22Rv1 (cell line): ENCODE measurements around the gene MYO7B.

Source experiments
- ZFX ChIP-seq: fragments of 450-650 bp; IDR thresholded peaks from 2 replicates; pipeline ENCODE4 v1.6.1; 2017; ENCODE audit warnings: antibody characterized with exemption, borderline replicate concordance
- TF ChIP-seq, protein P1 (sequence below): fragments of 450-650 bp; IDR thresholded peaks from 2 replicates; pipeline ENCODE4 v1.5.1; 2017; ENCODE audit warnings: mild to moderate bottlenecking

DNA sequence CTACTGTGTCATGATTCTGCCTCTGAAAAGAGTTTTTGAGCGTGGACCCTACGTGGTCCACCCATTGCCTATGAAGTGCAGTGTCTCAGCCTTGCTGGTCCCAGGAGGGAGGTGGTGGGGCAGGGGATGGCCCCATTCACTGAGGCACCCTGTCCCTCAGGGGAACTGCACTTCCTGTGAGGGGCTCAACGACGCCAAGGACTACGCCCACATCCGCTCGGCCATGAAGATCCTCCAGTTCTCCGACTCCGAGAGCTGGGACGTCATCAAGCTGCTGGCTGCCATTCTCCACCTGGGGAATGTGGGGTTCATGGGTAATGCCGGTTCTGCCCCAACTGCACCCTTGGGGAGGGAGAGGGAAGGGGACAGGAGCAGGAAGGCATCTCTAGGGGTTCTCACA, 42.5 kb downstream of the MYO7B start:
- TF ChIP-seq, protein P1, sequence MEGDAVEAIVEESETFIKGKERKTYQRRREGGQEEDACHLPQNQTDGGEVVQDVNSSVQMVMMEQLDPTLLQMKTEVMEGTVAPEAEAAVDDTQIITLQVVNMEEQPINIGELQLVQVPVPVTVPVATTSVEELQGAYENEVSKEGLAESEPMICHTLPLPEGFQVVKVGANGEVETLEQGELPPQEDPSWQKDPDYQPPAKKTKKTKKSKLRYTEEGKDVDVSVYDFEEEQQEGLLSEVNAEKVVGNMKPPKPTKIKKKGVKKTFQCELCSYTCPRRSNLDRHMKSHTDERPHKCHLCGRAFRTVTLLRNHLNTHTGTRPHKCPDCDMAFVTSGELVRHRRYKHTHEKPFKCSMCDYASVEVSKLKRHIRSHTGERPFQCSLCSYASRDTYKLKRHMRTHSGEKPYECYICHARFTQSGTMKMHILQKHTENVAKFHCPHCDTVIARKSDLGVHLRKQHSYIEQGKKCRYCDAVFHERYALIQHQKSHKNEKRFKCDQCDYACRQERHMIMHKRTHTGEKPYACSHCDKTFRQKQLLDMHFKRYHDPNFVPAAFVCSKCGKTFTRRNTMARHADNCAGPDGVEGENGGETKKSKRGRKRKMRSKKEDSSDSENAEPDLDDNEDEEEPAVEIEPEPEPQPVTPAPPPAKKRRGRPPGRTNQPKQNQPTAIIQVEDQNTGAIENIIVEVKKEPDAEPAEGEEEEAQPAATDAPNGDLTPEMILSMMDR, result no peak
- no peak for TF ChIP-seq ZFX
